ENCODE data around the gene P4HA2.

Gene P4HA2

DNA sequence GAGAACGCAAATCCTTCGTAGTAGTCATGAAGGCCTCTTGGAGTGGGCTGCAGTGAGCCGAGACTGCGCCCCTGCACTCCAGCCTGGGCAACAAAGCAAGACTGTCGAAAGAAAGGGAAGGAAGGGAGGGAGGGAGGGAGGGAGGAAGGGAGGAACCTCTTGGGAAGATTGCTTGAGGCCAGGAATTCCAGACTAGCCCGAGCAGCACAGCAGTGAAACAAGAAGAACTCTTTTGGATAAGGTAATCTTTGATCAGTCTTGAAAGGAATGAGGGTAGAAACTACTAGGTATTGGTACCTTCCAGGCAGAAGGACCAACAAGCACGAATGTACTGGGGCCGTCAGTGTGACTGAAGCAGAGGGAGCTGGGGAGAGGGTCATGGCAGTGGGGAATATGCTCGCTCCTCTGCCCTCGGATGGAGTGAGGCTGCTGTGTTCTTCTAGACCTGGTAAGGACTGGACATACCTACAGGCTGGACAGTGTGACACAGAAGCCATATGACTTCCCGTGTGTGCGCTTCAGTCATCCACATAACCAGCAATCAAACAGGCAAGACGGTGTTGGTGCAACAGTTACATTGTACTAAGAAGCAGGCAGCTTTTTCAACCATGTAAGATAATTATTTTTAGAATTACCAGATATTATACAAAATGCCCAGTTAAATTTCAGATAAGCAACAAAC lies 45.2 kb downstream of the P4HA2 start:
- peak; percentile 35; the same call in 2 of the 3 replicates for ATAC-seq (ENCODE audit: low read depth)
- Histone ChIP-seq H3K4me1 (ENCODE audit: insufficient read depth, poor library complexity, severe bottlenecking) (no peaks in the 10 kb centered on the region), H3K27ac (ENCODE audit: poor library complexity, severe bottlenecking) (no peak overlapping the region)

DNA sequence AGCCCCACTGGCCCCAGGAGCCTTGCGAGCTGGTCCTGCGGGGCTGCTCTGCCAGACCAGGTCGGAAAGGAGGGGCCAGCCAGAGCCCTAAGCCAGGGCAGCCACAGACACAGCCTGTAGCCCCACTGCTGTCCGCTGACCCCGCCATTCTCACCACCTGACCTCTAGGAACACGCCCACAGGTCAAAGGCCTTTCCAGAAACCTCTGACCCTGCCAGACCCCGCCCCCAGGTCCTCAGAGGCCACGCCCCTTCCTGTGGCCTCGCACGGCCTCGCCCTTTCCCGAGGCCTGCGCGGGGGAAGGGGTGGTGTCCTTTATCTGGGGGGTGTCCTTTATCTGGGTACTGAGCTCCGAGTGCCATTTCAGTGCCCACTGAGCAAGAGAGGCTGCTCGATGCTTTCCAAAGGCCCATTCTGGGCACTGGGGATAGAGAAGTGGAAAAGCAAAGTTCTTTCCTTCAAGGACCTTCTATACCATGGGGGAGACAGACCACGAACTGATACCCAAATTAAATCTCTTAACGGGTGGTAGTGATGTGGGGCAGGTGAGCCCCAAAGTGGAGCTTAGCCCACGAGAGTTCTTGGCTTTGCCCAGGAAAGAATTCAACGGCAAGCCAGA lies 46.5 kb downstream of the P4HA2 start:
- TF ChIP-seq, protein P1, sequence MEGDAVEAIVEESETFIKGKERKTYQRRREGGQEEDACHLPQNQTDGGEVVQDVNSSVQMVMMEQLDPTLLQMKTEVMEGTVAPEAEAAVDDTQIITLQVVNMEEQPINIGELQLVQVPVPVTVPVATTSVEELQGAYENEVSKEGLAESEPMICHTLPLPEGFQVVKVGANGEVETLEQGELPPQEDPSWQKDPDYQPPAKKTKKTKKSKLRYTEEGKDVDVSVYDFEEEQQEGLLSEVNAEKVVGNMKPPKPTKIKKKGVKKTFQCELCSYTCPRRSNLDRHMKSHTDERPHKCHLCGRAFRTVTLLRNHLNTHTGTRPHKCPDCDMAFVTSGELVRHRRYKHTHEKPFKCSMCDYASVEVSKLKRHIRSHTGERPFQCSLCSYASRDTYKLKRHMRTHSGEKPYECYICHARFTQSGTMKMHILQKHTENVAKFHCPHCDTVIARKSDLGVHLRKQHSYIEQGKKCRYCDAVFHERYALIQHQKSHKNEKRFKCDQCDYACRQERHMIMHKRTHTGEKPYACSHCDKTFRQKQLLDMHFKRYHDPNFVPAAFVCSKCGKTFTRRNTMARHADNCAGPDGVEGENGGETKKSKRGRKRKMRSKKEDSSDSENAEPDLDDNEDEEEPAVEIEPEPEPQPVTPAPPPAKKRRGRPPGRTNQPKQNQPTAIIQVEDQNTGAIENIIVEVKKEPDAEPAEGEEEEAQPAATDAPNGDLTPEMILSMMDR (IDR thresholded peaks at IDR 0.05; ENCODE audit: poor library complexity, severe bottlenecking): no peak
- Histone ChIP-seq H3K27ac (ENCODE audit: poor library complexity, severe bottlenecking) (no peak overlapping the region), H3K27me3 (ENCODE audit: insufficient read depth, poor library complexity, severe bottlenecking) (no peaks in the 10 kb centered on the region), H3K4me1 (ENCODE audit: insufficient read depth, poor library complexity, severe bottlenecking) (no peaks in the 10 kb centered on the region), H3K36me3 (ENCODE audit: low read depth) (peaks cover 5% of the 10 kb centered on the region; the same call in 1 of the 2 replicates), H3K9me3 (ENCODE audit: severe bottlenecking) (no peaks in the 10 kb centered on the region), H3K4me3 (ENCODE audit: severe bottlenecking) (no peak overlapping the region)
- ATAC-seq (ENCODE audit: low read depth): no peak
- DNase-seq (ENCODE audit: low spot score): no peak

More for the DNA sequence above, 45.2 kb downstream of the P4HA2 start:
- DNase-seq (ENCODE audit: low spot score): no peak
- TF ChIP-seq, protein P1 (IDR thresholded peaks at IDR 0.05; ENCODE audit: poor library complexity, severe bottlenecking): no peak
- Histone ChIP-seq H3K9me3 (ENCODE audit: severe bottlenecking) (no peaks in the 10 kb centered on the region), H3K27me3 (ENCODE audit: insufficient read depth, poor library complexity, severe bottlenecking) (no peaks in the 10 kb centered on the region), H3K4me3 (ENCODE audit: severe bottlenecking) (no peak overlapping the region), H3K36me3 (ENCODE audit: low read depth) (peaks cover 6% of the 10 kb centered on the region; the same call in 1 of the 2 replicates)

GRCh38 chr5:132180134-132180745 lies 47.4 kb downstream of the P4HA2 start:
- TF ChIP-seq, protein P1 (IDR thresholded peaks at IDR 0.05; ENCODE audit: poor library complexity, severe bottlenecking): peak; percentile 97
- H3K4me1 ChIP-seq (ENCODE audit: insufficient read depth, poor library complexity, severe bottlenecking): no peaks in the 10 kb centered on the region
- H3K9me3 ChIP-seq (ENCODE audit: severe bottlenecking): no peaks in the 10 kb centered on the region
- no peaks in the 10 kb centered on the region for H3K36me3 ChIP-seq (ENCODE audit: low read depth)
- DNase-seq (ENCODE audit: low spot score) (no peak), ATAC-seq (ENCODE audit: low read depth) (peak; percentile 50)
- no peaks in the 10 kb centered on the region for H3K27me3 ChIP-seq (ENCODE audit: insufficient read depth, poor library complexity, severe bottlenecking)
- H3K27ac ChIP-seq (ENCODE audit: poor library complexity, severe bottlenecking): no peak overlapping the region
- no peak overlapping the region for H3K4me3 ChIP-seq (ENCODE audit: severe bottlenecking)

DNA sequence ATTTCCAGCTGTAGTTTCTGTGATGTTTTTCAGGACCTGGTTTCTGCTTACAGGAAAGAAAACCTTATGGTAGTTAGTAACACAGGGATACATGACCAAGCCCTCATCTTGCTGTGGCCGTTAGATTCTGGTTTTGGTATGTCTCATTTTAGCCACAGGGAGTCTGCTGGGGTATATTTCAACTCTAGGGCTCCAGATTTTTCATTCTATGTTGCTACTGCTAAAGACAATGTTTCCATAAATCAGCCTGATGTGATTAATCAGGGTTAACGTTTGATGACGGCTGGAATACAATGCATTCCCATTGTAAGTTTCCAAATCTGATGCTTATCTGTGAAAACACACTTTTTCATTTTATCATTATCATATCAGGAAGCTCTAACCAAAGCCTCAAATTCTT lies 48.2 kb downstream of the P4HA2 start:
- Histone ChIP-seq H3K9me3 (ENCODE audit: severe bottlenecking) (no peaks in the 10 kb centered on the region), H3K27ac (ENCODE audit: poor library complexity, severe bottlenecking) (no peak overlapping the region), H3K27me3 (ENCODE audit: insufficient read depth, poor library complexity, severe bottlenecking) (no peaks in the 10 kb centered on the region), H3K4me1 (ENCODE audit: insufficient read depth, poor library complexity, severe bottlenecking) (no peaks in the 10 kb centered on the region), H3K36me3 (ENCODE audit: low read depth) (no peaks in the 10 kb centered on the region), H3K4me3 (ENCODE audit: severe bottlenecking) (no peak overlapping the region)
- ATAC-seq (ENCODE audit: low read depth) (no peak), DNase-seq (ENCODE audit: low spot score) (no peak)
- TF ChIP-seq, protein P1 (IDR thresholded peaks at IDR 0.05; ENCODE audit: poor library complexity, severe bottlenecking): no peak

Measured in RWPE2 (cell line).